HUDEP-2 (cell line): ENCODE measurements around the gene VASN.
A peak's percentile ranks its signal among the peaks of the same experiment; 100 is the strongest.

Source experiments
- DNase-seq, 76 experiments: peaks; one replicate each; lab custom pipeline; 2025; ENCODE audit not compliant: unreplicated experiment in 76 of 76; lab: John Stamatoyannopoulos, UW

The VASN gene

GRCh38 chr16:4419402-4419959 is 47.8 kb downstream of the VASN start:
- DNase-seq, result no peak

GRCh38 chr16:4420505-4421105 is 49.0 kb downstream of the VASN start:
- DNase-seq, result no peak

DNA sequence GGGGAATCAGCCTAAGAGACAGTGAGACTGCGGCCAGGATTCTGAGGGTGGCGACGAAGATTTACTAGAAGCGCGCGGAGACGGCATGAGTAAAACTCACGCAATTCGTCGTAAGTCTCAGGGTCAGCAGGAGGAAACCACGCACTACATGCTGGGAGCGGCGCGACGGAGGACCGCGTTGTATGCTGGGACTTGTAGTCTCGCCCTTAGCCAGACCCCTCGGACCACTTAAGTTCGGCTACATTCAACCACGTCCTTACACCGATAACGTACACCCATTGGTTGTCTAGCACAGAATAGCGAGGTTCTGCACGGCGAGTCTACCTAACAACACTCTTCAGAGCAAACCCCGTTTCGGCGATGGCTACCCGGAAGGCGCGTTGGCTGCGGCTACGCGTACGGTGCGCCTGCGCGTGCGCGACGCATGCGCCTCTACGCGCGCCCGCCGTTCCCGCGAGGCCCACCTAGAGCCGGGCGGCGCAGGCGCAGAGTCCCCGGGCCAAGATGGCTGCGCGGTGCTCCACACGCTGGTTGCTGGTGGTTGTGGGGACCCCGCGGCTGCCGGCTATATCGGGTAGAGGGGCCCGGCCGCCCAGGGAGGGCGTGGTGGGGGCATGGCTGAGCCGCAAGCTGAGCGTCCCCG is 53.9 kb downstream of the VASN start, which contains the start of gene DNAJA3:
Gene DNAJA3, plus strand, starts transcription at position 491 of the 643 bp plus-strand sequence. Its CDS starts 14 bp downstream, at position 505.
- DNase-seq, result peak; percentile 19 to 96 (median 84)

DNA sequence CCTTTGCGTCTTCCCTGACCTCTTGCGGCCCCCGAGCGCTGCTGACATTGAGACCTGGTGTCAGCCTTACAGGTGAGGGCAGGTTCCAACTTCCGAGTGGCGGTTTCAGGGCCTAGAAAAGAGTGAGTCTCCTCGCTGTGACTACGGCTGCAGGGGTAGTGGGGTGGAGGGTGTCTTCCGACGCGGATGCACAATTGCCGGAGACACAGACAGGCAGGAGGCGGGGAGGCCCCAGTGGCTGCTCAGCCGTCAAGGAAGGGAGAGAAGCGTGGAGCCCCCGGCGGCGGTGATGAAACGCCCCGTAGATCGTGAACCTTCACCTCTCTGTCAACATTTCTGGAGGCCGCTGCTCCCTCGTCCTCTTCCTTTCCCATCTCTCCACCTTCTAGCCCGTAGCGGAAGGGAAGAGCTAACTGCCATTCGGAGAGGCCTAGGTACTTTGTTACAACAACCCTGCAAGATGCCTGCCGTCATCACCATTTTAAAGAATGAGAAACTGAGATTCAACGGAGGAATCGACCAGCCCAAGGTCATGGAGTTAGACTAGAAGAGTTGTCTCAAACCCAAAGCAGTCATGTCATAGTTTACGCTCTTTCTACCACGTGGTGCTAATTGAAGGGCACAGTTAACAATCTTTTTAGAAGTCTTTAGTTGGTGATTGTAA is 54.5 kb downstream of the VASN start:
- peak in 8 of 76 experiments; percentile 5 to 73 (median 37) for DNase-seq

DNA sequence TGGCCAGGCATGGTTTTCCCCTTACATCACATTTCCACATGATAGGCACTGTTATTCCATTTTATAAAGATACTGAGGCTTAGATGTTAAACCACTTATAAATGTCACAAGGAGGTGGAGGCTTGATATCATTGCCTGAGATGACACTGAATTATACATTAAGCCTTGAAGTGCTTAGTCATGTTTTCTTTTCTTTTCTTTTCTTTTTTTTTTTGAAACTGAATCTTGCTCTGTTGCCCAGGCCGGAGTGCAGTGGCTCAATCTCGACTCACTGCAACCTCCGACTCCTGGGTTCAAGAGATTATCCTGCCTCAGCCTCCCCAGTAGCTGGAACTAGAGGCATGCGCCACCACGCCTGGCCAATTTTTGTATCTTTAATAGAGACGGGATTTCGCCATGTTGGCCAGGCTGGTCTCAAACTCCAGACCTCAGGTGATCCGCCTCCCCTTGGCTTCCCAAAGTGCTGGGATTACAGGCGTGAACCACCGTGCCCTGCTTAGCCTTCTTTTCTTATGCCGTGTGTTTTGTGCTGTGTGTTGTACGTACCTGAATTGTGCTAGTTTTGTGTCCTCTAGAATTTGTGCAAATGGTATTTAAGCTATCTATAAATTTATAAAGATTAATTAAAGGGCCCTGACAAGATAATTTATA is 55.2 kb downstream of the VASN start:
- DNase-seq, result no peak

DNA sequence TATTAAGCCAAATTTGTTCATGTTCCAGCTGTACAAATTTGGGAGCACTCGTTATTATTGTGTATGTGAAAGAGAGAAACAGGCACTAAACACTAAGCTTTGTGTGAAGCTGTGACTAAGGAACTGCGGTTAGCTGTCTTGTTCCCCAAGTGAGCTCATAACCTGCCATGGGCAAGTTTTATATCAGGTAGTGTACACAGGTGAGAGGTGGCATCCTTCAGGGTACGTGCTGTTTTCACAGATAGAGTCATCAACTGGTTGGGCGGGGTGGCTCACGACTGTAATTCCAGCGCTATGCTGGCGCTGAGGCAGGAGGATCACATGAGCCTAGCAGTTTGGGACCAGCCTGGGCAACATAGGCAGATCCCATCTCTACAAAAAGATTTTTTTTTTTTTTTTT is 56.9 kb downstream of the VASN start:
- DNase-seq, result no peak

GRCh38 chr16:4431023-4431422 is 59.4 kb downstream of the VASN start:
- no peak for DNase-seq
